Hematopoietic multipotent progenitor cell treated with erythropoietin and hydrocortisone succinate and interleukin-3 and kit ligand, for 4 days (in vitro differentiated cells): ENCODE data around the gene PEA15.

ENCODE experiments used
- DNase-seq: peaks from one replicate; pipeline ENCODE4 v3.0.0-alpha.2; 2015

Gene PEA15

GRCh38 chr1:160186246-160186645 lies 18.9 kb upstream of the PEA15 start:
- DNase-seq: no peak

GRCh38 chr1:160186729-160187128 lies 18.5 kb upstream of the PEA15 start:
- no peak for DNase-seq

DNA sequence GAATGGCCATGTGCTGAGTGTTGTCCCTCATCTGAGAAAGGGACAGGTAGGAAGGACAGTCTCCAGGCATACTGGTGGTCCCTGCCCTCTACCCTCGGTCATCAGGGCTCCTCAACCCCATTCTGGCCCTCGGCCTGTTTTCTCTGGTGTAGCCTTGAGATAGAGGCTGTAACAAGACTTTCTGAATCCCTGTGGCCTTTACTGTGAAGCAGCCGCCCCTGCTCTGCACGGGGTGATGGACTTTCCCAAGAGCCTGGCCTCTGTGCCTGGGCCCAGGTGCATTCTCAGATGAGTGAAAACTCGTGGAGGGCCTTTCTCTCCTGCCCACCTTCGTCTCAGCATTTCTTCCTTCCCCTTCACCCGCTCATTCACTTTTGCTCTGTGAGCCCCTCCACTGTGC lies 17.8 kb upstream of the PEA15 start:
- DNase-seq: no peak

DNA sequence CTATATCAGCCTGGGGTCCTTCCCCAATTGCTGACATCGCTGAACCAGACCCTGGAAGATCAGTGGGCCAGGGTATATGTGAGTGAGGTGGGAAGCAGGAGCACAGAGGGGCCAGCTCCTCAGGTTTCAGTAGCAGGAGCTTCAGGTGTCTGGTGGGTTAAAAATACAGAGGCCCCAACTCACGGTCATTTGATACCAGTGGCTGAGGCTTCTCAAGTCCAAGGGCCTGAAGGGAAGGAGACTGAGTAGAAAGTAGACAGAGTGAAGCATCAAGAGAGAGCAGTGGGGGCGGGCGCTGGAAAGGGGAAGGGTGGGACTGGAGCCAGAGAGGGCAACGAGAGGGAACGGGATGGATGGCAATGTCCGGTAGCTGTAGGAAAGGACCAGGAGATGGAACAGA lies 16.8 kb upstream of the PEA15 start:
- no peak for DNase-seq

- no peak for DNase-seq
Measured at GRCh38 chr1:160189649-160190625, 15.2 kb upstream of the PEA15 start, which contains the start of gene CASQ1. CASQ1 (plus strand) TSS chr1:160190575; CDS start chr1:160190752, 177 bp downstream.

DNA sequence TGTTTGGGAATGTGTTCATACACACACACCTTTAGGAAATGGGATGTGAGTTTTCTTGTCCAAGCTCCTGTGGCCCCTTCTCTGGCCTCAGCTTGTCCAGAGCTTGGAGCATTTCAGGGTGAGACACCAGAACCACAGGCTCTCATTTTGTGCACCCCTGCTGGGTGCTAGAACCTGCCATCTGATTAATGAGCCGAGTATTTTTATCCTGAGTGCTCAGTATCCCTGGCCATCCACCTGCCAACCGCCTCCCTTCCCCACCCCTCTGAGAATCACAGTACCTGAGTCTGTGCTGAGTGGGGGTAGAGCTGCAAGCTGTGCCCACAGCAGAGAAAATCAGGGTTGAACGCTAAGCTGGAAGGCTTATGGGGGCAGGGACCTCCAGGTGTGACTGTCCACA lies 13.4 kb upstream of the PEA15 start:
- DNase-seq: no peak

GRCh38 chr1:160192234-160192633 lies 12.9 kb upstream of the PEA15 start:
- DNase-seq: no peak

GRCh38 chr1:160193091-160193819 lies 11.9 kb upstream of the PEA15 start:
- peak; percentile 91 for DNase-seq

DNA sequence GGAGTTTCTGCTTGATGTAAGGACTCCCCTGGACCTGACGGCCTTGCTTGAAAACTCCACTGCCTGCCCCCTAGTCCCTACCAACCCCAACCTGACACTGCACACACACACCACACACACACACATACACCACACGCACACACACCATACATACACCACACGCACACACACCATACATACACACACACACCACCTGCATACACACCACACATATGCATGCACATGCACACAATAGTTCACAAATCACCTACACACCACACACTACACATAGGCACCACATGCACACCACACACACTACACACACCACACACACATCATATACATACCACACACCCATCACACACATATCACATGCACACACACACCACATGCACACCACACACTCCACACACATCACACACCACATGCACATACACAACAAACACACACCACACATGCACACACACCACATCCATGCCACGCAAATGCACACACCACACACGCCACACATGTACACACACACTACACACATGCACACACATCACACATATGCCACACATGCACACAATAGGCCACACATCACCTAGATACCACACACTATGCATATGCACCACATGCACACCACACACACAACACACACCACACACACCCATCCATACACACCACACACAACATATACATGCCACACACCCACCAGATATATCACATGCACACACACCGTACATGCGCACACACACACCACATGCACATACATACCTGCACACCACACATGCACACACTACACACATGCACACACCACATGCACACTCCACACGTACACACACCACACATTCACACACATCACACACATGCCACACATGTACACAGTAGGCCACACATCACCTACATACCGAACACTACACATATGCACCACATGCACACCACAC lies 11.1 kb upstream of the PEA15 start:
- no peak for DNase-seq

DNA sequence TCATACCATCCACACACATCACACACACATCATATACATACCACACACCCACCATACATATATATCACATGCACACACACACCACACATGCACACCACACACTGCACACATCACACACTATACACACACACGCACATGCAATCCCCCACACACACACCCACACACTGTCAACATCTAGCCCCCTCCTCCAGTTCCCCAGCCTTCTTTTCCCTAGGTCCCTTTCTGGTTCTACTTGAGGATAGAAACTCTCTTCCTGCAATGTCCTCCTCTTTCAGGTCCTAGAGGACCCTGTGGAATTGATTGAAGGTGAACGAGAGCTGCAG lies 10.5 kb upstream of the PEA15 start:
- DNase-seq: no peak

DNA sequence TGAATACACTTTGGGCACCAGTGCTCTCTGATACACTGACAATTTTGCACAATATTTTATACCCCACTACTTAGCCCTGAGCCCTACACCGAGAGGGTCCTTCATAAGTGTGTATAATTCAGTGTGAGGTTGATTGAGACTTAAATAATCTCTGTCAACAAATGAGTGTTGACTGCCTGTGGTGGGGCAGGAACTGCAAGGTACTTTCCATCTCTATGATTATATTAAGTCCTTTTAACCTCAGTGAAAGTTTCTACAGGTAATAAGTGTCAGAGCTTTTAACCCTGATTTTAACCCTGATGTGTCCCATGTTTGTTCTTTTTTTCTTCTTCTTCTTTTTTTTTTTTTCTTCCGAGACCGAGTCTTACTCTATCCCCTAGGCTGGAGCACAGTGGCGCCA lies 9.0 kb upstream of the PEA15 start:
- no peak for DNase-seq

- no peak for DNase-seq
Measured at GRCh38 chr1:160197231-160197630, 8.0 kb upstream of the PEA15 start.

- DNase-seq: no peak
Measured at GRCh38 chr1:160200786-160201185, 4.4 kb upstream of the PEA15 start.

GRCh38 chr1:160204526-160205241 lies 500 bp upstream of the PEA15 start:
- DNase-seq: peak; percentile 42

GRCh38 chr1:160206036-160206389 lies 829 bp downstream of the PEA15 start:
- DNase-seq: peak; percentile 50

GRCh38 chr1:160206421-160207117 lies 1.4 kb downstream of the PEA15 start:
- DNase-seq: peak; percentile 49

- no peak for DNase-seq
Measured at GRCh38 chr1:160207118-160207650, 2.0 kb downstream of the PEA15 start.

GRCh38 chr1:160207771-160208556 lies 2.8 kb downstream of the PEA15 start:
- DNase-seq: no peak

DNA sequence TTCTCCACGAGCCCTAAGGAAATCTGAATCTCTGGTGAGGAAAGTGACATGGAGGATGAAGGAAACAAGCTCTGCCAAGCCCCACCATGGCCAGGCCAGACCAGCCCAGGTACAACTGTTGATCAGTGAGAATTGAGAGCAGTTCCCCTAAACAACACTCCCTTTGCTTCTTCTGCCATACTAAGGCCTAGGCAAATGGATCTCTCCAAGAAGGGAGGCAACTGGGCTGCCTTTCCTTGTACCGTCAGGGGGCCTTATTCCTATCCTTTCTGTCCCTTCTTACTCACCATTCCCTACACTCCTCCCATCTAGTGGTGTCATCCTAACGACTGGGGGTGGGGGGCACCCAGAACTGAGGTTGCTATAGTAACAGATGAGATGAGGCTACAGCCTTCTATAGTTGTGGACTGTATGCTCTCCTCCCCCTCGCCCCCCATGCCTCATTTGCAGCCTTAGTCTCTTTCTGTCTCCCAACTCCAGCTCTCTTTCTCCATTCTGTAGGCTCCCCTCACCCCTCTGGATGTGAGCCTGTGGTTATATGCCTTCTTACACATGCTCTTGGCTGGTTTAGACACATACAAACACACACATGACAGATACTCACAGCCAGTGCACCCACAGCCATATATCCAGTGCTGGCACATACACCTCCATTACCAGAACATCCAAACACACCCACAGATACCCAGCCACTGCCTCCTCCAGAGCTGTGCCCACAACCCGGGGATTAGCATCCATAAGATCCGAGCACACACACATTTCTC lies 3.6 kb downstream of the PEA15 start:
- DNase-seq: no peak
